NT2/D1 (cell line): ENCODE results near the gene GFRA1.

Experiments used
- SUZ12 ChIP-seq: IDR thresholded peaks from 2 replicates; pipeline ENCODE4 v1.6.1; 2011; ENCODE audit not compliant: insufficient read length, insufficient read depth; ENCODE audit errors: extremely low read depth
- YY1 ChIP-seq: IDR thresholded peaks from 2 replicates; pipeline ENCODE4 v1.6.1; 2011; ENCODE audit not compliant: insufficient read length, insufficient read depth
- ZNF274 ChIP-seq: IDR thresholded peaks from 2 replicates; pipeline ENCODE4 v1.6.1; 2011; ENCODE audit warnings: mild to moderate bottlenecking, low read depth, low read length

- TF ChIP-seq SUZ12 (no peak), YY1 (no peak), ZNF274 (no peak)
Measured at GRCh38 chr10:116029826-116030225, 243.2 kb downstream of the GFRA1 start.
